Measurements from ENCODE around the gene ZGRF1.
"Not testable (repeated sequence)": the region's sequence is repeated elsewhere in the genome, so short reads cannot be mapped to it uniquely, and the experiment has no call there.

The ZGRF1 gene

GRCh38 chr4:112636688-112637551 lies at the start of gene ZGRF1, which contains the start of gene LARP7:
TSS of gene ZGRF1 (minus strand) at chr4:112636909. CDS start at chr4:112633176, 3,733 bp downstream.
TSS of gene LARP7 (plus strand) at chr4:112637143. CDS start at chr4:112644670, 7,527 bp downstream.
- DNase-seq, result peak; percentile 98

- DNase-seq, result no peak
Observed at GRCh38 chr4:112680996-112681395, 44.3 kb upstream of the ZGRF1 start.

DNA sequence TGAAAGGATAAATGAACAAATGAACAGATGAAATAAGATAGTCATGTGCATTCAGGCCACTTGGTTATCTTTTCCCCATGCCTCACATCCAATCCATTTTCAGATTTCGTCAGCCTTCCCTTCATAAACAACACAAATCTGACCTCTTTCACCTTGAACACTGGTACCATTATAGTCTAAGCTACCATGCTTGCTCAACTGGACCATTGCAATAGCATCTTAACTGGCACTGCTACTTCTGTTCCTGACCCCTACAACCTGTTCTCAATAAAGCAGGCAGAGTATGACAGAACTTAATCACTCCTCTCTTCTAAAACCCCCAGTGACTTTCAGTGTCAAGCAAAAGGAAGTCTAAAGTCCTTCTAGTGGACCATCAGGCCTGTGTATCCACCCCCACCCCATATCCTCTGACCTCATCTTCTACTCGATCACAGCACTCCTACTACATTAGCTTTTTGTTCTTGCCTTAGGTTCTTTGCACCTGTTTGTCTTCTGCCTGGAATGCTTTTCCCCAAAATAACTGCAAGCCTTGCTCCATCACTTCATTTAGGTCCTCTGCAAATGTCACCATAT lies 40.9 kb upstream of the ZGRF1 start:
- DNase-seq, result no peak

DNA sequence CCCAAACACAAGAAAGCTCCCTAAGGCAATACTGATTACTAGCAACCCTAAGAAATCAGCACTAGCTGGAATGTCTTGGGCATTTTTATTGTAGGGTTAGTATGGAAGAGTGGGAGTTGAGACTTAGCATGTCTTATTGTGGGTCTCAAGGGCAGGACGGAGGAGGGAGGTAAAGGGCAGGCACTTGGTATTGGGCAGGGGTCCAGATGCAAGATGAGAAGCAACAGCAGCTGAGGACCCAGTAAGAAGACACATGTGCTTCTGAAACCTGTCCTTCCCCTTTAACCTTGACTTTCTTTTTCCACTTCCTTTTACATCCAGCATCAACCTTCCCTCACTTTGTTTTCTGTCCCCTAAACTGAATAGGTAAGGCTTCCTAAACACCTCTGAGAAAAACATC lies 37.7 kb upstream of the ZGRF1 start:
- no peak for DNase-seq

- no peak for DNase-seq
Observed at GRCh38 chr4:112673686-112674085, 37.0 kb upstream of the ZGRF1 start.

DNA sequence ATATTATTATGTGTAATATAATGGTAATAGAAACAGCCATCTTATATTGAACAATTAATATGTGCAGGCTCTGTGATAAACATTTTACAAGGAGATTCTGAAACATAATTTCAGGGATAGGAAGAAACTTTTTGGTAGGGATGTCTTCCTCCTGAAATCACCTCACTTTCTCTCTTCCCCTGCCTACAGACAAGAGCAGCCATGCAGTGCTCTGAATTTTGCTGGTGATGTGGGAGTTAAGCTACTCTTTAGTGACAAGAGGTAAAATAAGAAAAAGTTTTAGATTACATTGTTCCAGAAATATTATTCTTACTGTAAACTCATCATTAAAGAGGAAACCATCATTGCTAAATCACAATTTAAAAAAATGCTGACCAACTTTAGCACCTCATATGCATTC lies 36.4 kb upstream of the ZGRF1 start:
- no peak for DNase-seq

GRCh38 chr4:112668131-112668530 lies 31.4 kb upstream of the ZGRF1 start:
- no peak for DNase-seq

DNA sequence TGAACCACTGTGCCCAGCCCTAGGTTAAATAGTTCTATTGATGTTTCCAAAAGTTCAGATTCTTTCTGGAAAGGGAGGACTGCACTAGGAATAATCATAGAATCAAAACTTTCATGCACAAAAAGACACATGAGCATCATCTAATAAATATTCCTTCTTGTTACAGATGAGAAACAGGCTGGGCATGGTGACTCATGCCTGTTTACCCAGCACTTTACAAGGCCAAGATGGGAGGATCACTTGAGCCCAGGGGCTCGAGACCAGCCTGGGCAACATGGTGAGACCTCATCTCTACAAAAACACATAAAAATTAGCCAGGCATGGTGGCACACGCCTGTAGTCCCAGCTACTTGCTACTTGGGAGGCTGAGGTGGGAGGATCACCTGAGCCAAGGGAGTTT lies 27.9 kb upstream of the ZGRF1 start:
- DNase-seq, result no peak

DNA sequence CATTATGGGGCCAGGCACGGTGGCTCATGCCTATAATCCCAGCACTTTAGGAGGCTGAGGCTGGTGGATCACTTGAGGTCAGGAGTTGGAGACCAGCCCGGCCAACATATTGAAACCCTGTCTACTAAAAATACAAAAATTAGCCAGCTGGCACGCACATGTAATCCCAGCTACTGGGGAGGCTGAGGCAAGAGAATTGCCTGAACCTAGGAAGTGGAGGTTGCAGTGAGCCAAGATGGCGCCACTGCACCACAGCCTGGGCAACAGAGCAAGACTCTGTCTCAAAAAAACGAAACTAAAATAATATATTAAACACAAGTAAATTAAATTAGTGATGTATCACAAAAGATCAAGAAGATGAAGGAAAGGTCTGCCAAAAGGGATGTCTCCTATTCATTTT lies 19.4 kb upstream of the ZGRF1 start:
- not testable (repeated sequence) for DNase-seq

DNA sequence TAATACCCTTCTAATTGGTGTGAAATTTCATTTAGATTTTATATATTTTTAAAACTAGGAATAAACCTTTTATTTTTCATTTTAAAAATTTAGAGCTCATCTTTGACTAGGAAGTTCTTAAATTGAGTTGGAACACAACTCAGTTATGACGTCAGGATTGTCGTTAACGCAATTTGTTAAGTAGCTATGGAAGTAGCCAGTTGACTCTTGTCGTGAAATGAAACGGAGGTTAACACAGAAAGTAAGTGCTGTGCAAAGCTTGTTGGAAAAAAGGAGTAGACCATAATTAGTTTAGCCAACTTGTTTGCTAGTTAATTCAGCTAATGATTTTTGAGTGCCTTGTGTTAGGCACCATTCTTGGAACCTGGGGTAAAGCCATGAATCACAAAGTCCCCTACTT lies 18.6 kb upstream of the ZGRF1 start:
- no peak for DNase-seq

DNA sequence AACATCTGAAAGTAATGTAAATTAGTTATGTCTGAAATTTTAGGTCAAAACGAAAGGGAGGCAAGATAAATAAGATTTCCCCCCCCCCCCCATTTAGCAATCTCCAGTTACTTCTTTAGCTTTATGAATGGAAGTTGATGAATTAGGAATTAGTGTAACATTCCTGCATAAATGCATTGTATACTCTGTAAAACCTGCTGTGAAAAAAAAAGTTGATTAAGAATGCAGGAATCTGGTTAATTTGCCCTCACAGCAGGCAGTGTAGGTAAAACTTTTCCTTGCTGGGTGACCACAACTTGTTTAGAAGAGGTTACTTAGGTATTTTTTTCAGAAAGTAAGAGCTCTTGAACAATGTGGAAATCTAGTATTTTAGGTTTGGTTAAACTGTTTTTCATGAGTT lies 15.5 kb upstream of the ZGRF1 start:
- DNase-seq, result no peak

GRCh38 chr4:112651641-112652040 lies 14.9 kb upstream of the ZGRF1 start:
- no peak for DNase-seq

DNA sequence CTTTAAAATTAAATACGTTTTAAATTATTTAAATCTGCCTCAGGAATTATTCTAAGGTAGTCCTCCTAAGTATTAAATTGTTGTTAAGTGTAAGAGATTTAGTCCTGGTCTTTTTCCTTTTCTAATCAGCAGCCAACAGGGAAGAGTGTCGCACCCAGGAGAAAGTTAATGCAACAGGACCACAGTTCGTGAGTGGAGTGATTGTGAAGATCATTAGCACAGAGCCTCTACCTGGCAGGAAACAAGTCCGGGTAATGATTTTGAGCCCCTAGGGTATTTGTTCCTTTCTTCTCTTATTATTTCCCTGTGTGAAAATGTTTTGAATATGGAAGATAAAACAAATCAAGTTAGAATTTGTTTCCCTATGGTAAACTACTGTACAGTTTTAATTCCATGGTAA lies 13.6 kb upstream of the ZGRF1 start:
- no peak for DNase-seq

DNA sequence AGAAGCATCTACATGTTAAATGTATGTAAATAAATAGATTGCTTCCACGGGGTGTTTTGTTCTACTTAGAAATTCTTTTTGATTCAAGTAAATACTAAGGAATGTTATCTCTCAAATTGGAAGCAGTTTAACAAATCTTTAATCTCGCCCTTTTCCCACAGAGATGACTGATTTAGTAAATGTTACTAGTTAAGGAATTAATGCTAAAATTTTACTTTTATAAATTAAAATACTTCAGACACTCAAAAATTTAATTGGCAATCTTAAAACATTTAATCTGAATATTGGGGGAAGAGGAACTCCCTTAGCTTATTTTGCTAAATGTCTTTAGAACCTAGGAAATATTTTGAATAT lies 12.3 kb upstream of the ZGRF1 start:
- DNase-seq, result no peak

DNA sequence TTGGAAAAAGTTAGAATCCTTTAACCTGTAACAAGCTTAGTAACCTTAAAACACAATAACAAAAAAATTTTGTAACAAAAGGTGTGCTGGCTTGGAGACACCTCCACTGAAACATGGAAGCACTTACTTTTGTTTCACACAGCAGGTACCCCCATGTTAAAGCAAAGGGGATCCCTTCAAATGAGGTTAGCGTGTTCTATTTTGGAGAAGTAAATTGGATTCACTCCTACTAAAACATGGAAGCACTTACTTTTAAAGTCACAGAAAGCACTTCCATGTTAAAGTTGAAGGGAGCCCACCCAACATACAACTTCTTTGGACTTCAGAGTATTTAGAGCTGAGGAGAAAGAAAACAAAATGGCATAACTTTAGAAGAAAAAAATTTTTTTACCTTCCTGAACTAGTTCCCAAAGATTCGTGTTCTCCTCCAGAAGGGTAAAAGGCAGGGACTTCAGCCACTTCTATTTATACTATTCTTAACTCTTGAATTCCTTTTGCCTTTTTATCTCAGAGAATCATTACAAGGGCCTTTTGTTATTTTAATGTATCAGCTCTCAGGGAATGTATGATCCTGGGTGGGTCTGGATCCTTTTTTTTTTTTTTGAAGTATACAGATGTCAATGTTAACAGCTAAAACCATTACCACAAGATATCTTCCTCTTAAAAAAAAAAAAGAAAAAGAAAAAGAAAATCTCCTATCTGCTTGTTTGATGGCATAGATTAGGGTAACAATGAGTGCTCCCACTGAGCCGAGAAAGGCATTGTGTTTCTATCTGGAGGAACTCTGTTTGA lies 11.8 kb upstream of the ZGRF1 start:
- no peak for DNase-seq

- DNase-seq, result no peak
Observed at GRCh38 chr4:112647785-112648184, 11.1 kb upstream of the ZGRF1 start.

GRCh38 chr4:112646632-112647537 lies 10.2 kb upstream of the ZGRF1 start:
- no peak for DNase-seq

DNA sequence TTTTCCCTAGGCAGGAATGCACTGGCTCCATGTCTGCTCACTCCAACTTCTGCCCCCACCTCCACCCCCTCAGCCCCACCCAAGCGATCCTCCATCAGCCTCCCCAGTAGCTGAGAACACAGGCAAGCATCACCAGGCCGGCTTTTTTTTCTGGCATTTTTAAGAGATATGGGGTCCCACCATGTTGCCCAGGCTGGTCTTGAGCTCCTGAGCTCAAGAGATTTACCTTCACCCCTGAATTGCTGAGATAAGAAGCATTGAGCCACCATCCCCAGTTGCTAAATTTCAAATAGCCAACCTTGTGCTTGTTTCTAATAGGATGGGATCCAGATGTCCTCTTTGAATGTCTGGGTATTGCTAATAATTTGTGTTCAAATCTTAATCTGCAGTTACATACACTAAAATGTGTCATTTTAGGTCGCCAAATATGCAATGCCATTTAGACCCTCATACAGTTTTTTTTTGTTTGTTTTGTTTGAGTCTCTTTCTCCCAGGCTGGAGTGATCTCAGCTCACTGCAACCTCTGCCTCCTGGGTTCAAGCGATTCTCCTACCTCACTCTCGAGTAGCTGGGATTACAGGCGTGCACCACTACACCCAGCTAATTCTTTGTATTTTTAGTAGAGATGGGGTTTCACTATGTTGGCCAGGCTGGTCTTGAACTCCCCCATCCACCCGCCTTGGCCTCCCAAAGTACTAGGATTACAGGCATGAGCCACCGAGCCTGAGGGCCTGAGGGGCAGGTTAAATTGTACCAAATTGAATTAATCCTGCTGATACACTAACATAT lies 9.0 kb upstream of the ZGRF1 start:
- no peak for DNase-seq

DNA sequence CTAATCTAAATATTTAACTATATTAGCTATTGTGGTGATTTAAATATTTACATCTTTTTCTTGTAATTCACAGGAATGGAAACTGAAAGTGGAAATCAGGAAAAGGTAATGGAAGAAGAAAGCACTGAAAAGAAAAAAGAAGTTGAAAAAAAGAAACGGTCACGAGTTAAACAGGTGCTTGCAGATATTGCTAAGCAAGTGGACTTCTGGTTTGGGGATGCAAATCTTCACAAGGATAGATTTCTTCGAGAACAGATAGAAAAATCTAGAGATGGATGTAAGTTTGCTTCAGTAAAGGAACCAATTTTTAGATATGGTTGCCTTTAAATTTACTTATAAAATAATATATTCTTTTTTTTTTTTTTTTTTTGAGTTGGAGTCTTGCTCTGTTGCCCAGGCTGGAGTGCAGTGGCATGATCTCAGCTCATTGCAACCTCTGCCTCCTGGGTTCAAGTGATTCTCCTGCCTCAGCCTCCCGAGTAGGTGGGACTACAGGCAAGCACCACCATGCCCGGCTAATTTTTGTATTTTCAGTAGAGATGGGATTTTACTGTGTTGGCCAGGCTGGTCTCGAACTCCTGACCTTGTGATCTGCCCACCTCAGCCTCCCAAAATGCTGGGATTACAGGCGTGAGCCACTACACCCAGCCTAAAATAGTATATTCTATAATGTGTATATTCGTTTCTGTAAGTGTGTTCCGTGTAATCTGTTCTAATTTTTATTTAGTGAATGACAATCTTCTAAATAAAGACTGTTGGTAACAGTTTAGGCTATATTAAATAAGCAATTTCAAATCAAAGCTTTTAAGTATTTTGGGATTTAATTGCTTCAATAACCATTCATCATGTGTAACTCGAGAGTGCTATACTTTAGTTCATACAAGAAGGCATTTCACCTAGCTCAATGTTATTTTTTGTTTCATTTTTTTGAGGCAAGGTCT lies 8.2 kb upstream of the ZGRF1 start:
- not testable (repeated sequence) for DNase-seq

- no peak for DNase-seq
Observed at GRCh38 chr4:112642526-112642925, 5.8 kb upstream of the ZGRF1 start.

GRCh38 chr4:112637552-112637866 lies 800 bp upstream of the ZGRF1 start:
- no peak for DNase-seq
